ENCODE data around the gene EPHB4. TPM values are rescaled to one million over a fixed set of nuclear protein-coding genes. Genes with fewer than 3 reads are reported as not detected.

Gene EPHB4
- total and polyA plus RNA-seq, 10 of the 15 experiments (the other 5 are each of a cell fraction or from before 2014, with no cell fraction given), result 0.32 to 0.85 (median 0.48) TPM; not detected in 4

DNA sequence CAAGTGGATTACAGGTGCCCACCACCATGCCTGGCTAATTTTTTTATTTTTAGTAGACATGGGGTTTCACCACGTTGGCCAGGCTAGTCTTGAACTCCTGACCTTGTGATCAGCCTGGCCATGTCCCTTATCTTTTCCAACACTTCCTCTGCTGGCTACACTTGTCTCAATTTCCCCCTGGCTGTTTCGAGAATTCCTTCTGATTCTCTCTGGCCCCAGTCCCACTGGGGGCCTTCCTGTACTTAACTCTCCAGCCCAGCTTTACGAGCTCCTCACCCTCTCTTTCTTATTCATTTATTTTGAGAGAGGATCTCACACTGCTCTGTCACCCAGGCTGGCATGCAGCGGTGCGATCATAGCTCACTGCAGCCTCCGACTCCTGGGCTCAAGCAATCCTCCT is 8.5 kb downstream of the EPHB4 start:
- no peaks in the 10 kb centered on the region for H3K4me1 ChIP-seq (ENCODE audit: control insufficient read depth, insufficient read depth, low read length)
- 54% methylated on average over 6 of the region's 6 CpGs for WGBS (ENCODE audit: insufficient coverage, insufficient replicate concordance, low lambda C conversion rate, missing lambda C conversion rate)
- intact Hi-C loops (cut with micrococcal nuclease; ENCODE audit: unreplicated experiment) (no loop called here), in situ Hi-C loops (cut with MboI) (no loop called here)
- H2AFZ ChIP-seq (ENCODE audit: control insufficient read depth, low read depth, low read length), result no peak overlapping the region
- POLR2A ChIA-PET, result no interaction called here
- CTCF ChIA-PET, result no interaction called here
- no peaks in the 10 kb centered on the region for H4K20me1 ChIP-seq (ENCODE audit: control insufficient read depth, insufficient read depth)
- H3K27ac ChIP-seq (ENCODE audit: control insufficient read depth, insufficient read depth), result no peak overlapping the region
- H3K9me3 ChIP-seq (replicated peaks; ENCODE audit: control insufficient read depth, insufficient read depth, low read length), result no peaks in the 10 kb centered on the region
- no peak for DNase-seq (ENCODE audit: low read depth, low spot score)
- no peak overlapping the region for H3K9ac ChIP-seq (ENCODE audit: control insufficient read depth, insufficient read depth, low read length)
- RAD21 ChIA-PET (ENCODE audit: unreplicated experiment), result no interaction called here
- H3K27me3 ChIP-seq (replicated peaks in 1 of 2; ENCODE audit: control insufficient read depth in 2 of 2, insufficient read depth in 2 of 2, low read length in 1 of 2), result no peaks in the 10 kb centered on the region
- H3K4me3 ChIP-seq, result no peak overlapping the region
- H3K4me2 ChIP-seq (ENCODE audit: control insufficient read depth, insufficient read depth), result no peak overlapping the region
- no peak for TF ChIP-seq MEF2B (IDR thresholded peaks at IDR 0.05; ENCODE audit: partially characterized antibody, poor library complexity, severe bottlenecking)
- no peak for TF ChIP-seq SIX5 (IDR thresholded peaks at IDR 0.05; ENCODE audit: low read depth, low read length, severe bottlenecking)
- TF ChIP-seq FOXM1 (IDR thresholded peaks at IDR 0.05; ENCODE audit: low read depth, low read length), result no peak
- TF ChIP-seq RB1 (IDR thresholded peaks at IDR 0.05; ENCODE audit: borderline replicate concordance), result no peak
- TF ChIP-seq, protein P1, sequence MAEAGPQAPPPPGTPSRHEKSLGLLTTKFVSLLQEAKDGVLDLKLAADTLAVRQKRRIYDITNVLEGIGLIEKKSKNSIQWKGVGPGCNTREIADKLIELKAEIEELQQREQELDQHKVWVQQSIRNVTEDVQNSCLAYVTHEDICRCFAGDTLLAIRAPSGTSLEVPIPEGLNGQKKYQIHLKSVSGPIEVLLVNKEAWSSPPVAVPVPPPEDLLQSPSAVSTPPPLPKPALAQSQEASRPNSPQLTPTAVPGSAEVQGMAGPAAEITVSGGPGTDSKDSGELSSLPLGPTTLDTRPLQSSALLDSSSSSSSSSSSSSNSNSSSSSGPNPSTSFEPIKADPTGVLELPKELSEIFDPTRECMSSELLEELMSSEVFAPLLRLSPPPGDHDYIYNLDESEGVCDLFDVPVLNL (IDR thresholded peaks at IDR 0.05; ENCODE audit: low read depth, low read length), result no peak
- TF ChIP-seq MTA2 (IDR thresholded peaks at IDR 0.05; ENCODE audit: low read depth), result no peak
- TF ChIP-seq TAF1 (IDR thresholded peaks at IDR 0.05; ENCODE audit: borderline replicate concordance, low read depth, low read length), result no peak
- TF ChIP-seq SMAD5 (IDR thresholded peaks at IDR 0.05; ENCODE audit: low read depth), result no peak
- TF ChIP-seq ZNF384 (IDR thresholded peaks at IDR 0.05; ENCODE audit: borderline replicate concordance, low read depth, low read length), result no peak
- TF ChIP-seq ASH2L (IDR thresholded peaks at IDR 0.05; ENCODE audit: borderline replicate concordance, low read depth), result no peak
- TF ChIP-seq, protein P2, sequence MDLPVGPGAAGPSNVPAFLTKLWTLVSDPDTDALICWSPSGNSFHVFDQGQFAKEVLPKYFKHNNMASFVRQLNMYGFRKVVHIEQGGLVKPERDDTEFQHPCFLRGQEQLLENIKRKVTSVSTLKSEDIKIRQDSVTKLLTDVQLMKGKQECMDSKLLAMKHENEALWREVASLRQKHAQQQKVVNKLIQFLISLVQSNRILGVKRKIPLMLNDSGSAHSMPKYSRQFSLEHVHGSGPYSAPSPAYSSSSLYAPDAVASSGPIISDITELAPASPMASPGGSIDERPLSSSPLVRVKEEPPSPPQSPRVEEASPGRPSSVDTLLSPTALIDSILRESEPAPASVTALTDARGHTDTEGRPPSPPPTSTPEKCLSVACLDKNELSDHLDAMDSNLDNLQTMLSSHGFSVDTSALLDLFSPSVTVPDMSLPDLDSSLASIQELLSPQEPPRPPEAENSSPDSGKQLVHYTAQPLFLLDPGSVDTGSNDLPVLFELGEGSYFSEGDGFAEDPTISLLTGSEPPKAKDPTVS (IDR thresholded peaks at IDR 0.05; ENCODE audit: low read depth, low read length), result no peak
- TF ChIP-seq KDM1A (IDR thresholded peaks at IDR 0.05; ENCODE audit: borderline replicate concordance), result no peak
- no peak for TF ChIP-seq POLR2AphosphoS5 (IDR thresholded peaks at IDR 0.05; ENCODE audit: low read length)
- no peak for TF ChIP-seq NR2C2 (IDR thresholded peaks at IDR 0.05; ENCODE audit: borderline replicate concordance, control insufficient read depth, insufficient read length, low read depth)
- TF ChIP-seq TCF12 (IDR thresholded peaks at IDR 0.05; ENCODE audit: low read depth, low read length), result no peak
- ATAC-seq, result no peak
- SMC1A ChIA-PET (ENCODE audit: uncharacterized antibody, unreplicated experiment), result no interaction called here
- BruUV-seq (replicated peaks), result no TSS peak
- no peak for FAIRE-seq
- no peaks in the 10 kb centered on the region for H3K36me3 ChIP-seq (ENCODE audit: control insufficient read depth in 2 of 2, insufficient read depth in 2 of 2, low read length in 1 of 2)
- no peaks in the 10 kb centered on the region for H3K79me2 ChIP-seq (ENCODE audit: control insufficient read depth, insufficient read depth, low read length)
